ENCODE data around the gene DOK3. TPM values are rescaled to one million over a fixed set of nuclear protein-coding genes. Genes with fewer than 3 reads are reported as not detected.

The DOK3 gene
- total RNA-seq: 1 to 10 TPM; 3.3 to 5.7 TPM

GRCh38 chr5:177509381-177509951 lies at the start of gene DOK3:
DOK3 (minus strand) TSS chr5:177509826; CDS start chr5:177509540, 286 bp downstream.
- ATAC-seq (no peak), DNase-seq (no peak)
- H3K4me1 Mint-ChIP-seq: peaks cover 2% of the 10 kb centered on the region
- no peaks in the 10 kb centered on the region for H3K9me3 Mint-ChIP-seq (ENCODE audit: low read depth)
- H3K27me3 Mint-ChIP-seq: no peaks in the 10 kb centered on the region
- peaks cover 12% of the 10 kb centered on the region for H3K36me3 Mint-ChIP-seq
- H3K27ac Mint-ChIP-seq: peak within 1 kb of the TSS; percentile 38
- no peak within 1 kb of the TSS for H3K4me3 Mint-ChIP-seq
- CTCF ChIA-PET: interaction anchor here (1.2 to 3.7 kb wide), 4 partner anchors 8 to 119 kb away, joined by 3 to 20 read pairs (median 4); no protein-coding TSS in a partner anchor

GRCh38 chr5:177557796-177558195 lies 48.2 kb upstream of the DOK3 start:
- Mint-ChIP-seq H3K36me3 (no peaks in the 10 kb centered on the region), H3K27me3 (no peaks in the 10 kb centered on the region), H3K4me3 (no peak overlapping the region), H3K9me3 (ENCODE audit: low read depth) (no peaks in the 10 kb centered on the region), H3K27ac (no peak overlapping the region), H3K4me1 (peaks cover 34% of the 10 kb centered on the region)
- ATAC-seq (no peak), DNase-seq (no peak)
- CTCF ChIA-PET: interaction anchor here (1.3 kb wide), 1 partner anchor 34 kb away, joined by 3 read pairs; the partner anchor contains the start of gene TMED9

GRCh38 chr5:177557041-177557647 lies 47.5 kb upstream of the DOK3 start:
- Mint-ChIP-seq H3K4me1 (peaks cover 38% of the 10 kb centered on the region), H3K36me3 (peaks cover 2% of the 10 kb centered on the region), H3K4me3 (no peak overlapping the region), H3K27ac (no peak overlapping the region), H3K27me3 (no peaks in the 10 kb centered on the region), H3K9me3 (ENCODE audit: low read depth) (no peaks in the 10 kb centered on the region)
- CTCF ChIA-PET: interaction anchor here (1.1 to 1.3 kb wide), 2 partner anchors 8 to 35 kb away, joined by 3 read pairs; partner anchors contain the start of gene TMED9
- DNase-seq (peak; percentile 62), ATAC-seq (no peak)

GRCh38 chr5:177555665-177556064 lies 46.0 kb upstream of the DOK3 start:
- H3K27ac Mint-ChIP-seq: no peak overlapping the region
- H3K4me3 Mint-ChIP-seq: no peak overlapping the region
- DNase-seq (no peak), ATAC-seq (no peak)
- no peaks in the 10 kb centered on the region for H3K27me3 Mint-ChIP-seq
- no peaks in the 10 kb centered on the region for H3K9me3 Mint-ChIP-seq (ENCODE audit: low read depth)
- peaks cover 5% of the 10 kb centered on the region for H3K36me3 Mint-ChIP-seq
- H3K4me1 Mint-ChIP-seq: peaks cover 41% of the 10 kb centered on the region
- CTCF ChIA-PET: interaction anchor here (0.7 kb wide), 1 partner anchor 567 kb away, joined by 3 read pairs; no protein-coding TSS in a partner anchor

- ATAC-seq: no peak
- Mint-ChIP-seq H3K27ac (no peak overlapping the region), H3K27me3 (no peaks in the 10 kb centered on the region), H3K9me3 (ENCODE audit: low read depth) (no peaks in the 10 kb centered on the region), H3K4me3 (peak overlapping the region; percentile 79), H3K36me3 (peaks cover 6% of the 10 kb centered on the region), H3K4me1 (peaks cover 41% of the 10 kb centered on the region)
- DNase-seq: no peak
- CTCF ChIA-PET: no interaction called here
Measured at GRCh38 chr5:177555228-177555627, 45.6 kb upstream of the DOK3 start.

GRCh38 chr5:177554474-177555111 lies 45.0 kb upstream of the DOK3 start, which contains the start of gene FAM193B:
FAM193B (minus strand) TSS chr5:177554563; CDS start chr5:177554458, 105 bp downstream.
- peak within 1 kb of the TSS; percentile 79 for H3K4me3 Mint-ChIP-seq

GRCh38 chr5:177553671-177554429 lies 44.2 kb upstream of the DOK3 start:
- Mint-ChIP-seq H3K27ac (peak overlapping the region; percentile 24), H3K4me3 (peak overlapping the region; percentile 79), H3K36me3 (peaks cover 8% of the 10 kb centered on the region), H3K9me3 (ENCODE audit: low read depth) (no peaks in the 10 kb centered on the region), H3K4me1 (peaks cover 41% of the 10 kb centered on the region), H3K27me3 (no peaks in the 10 kb centered on the region)
- ATAC-seq: peak; percentile 59
- peak; percentile 61 for DNase-seq
- CTCF ChIA-PET: interaction anchor here (1.0 kb wide), 1 partner anchor 52 kb away, joined by 5 read pairs; no protein-coding TSS in a partner anchor

More at GRCh38 chr5:177554474-177555111, 45.0 kb upstream of the DOK3 start, which contains the start of gene FAM193B:
- peaks cover 41% of the 10 kb centered on the region for H3K4me1 Mint-ChIP-seq
- no peaks in the 10 kb centered on the region for H3K9me3 Mint-ChIP-seq (ENCODE audit: low read depth)
- peak within 1 kb of the TSS; percentile 77 for H3K27ac Mint-ChIP-seq
- no peaks in the 10 kb centered on the region for H3K27me3 Mint-ChIP-seq
- ATAC-seq (peak; percentile 98), DNase-seq (peak; percentile 97)
- peaks cover 8% of the 10 kb centered on the region for H3K36me3 Mint-ChIP-seq
- CTCF ChIA-PET: interaction anchor here (1.0 kb wide), 1 partner anchor 53 kb away, joined by 5 read pairs; no protein-coding TSS in a partner anchor

- H3K27ac Mint-ChIP-seq: peak overlapping the region; percentile 41
- CTCF ChIA-PET: interaction anchor here (0.9 kb wide), 1 partner anchor 24 kb away, joined by 3 read pairs; no protein-coding TSS in a partner anchor
- DNase-seq (no peak), ATAC-seq (no peak)
- no peaks in the 10 kb centered on the region for H3K27me3 Mint-ChIP-seq
- no peaks in the 10 kb centered on the region for H3K9me3 Mint-ChIP-seq (ENCODE audit: low read depth)
- peaks cover 41% of the 10 kb centered on the region for H3K4me1 Mint-ChIP-seq
- H3K36me3 Mint-ChIP-seq: peaks cover 8% of the 10 kb centered on the region
- H3K4me3 Mint-ChIP-seq: peak overlapping the region; percentile 79
Measured at GRCh38 chr5:177552839-177553455, 43.3 kb upstream of the DOK3 start.

- H3K9me3 Mint-ChIP-seq (ENCODE audit: low read depth): no peaks in the 10 kb centered on the region
- H3K27me3 Mint-ChIP-seq: no peaks in the 10 kb centered on the region
- H3K4me1 Mint-ChIP-seq: peaks cover 23% of the 10 kb centered on the region
- CTCF ChIA-PET: no interaction called here
- H3K36me3 Mint-ChIP-seq: peaks cover 16% of the 10 kb centered on the region
- no peak overlapping the region for H3K4me3 Mint-ChIP-seq
- DNase-seq (no peak), ATAC-seq (no peak)
- no peak overlapping the region for H3K27ac Mint-ChIP-seq
Measured at GRCh38 chr5:177550122-177550521, 40.5 kb upstream of the DOK3 start.

GRCh38 chr5:177548495-177548894 lies 38.9 kb upstream of the DOK3 start:
- CTCF ChIA-PET: interaction anchor here (1.1 kb wide), 1 partner anchor 8 kb away, joined by 3 read pairs; no protein-coding TSS in a partner anchor

GRCh38 chr5:177547736-177548135 lies 38.1 kb upstream of the DOK3 start:
- no peaks in the 10 kb centered on the region for H3K27me3 Mint-ChIP-seq
- H3K4me1 Mint-ChIP-seq: peaks cover 6% of the 10 kb centered on the region
- H3K36me3 Mint-ChIP-seq: peaks cover 20% of the 10 kb centered on the region
- ATAC-seq (no peak), DNase-seq (no peak)
- no peaks in the 10 kb centered on the region for H3K9me3 Mint-ChIP-seq (ENCODE audit: low read depth)
- CTCF ChIA-PET: no interaction called here
- no peak overlapping the region for H3K27ac Mint-ChIP-seq
- no peak overlapping the region for H3K4me3 Mint-ChIP-seq

More at GRCh38 chr5:177548495-177548894, 38.9 kb upstream of the DOK3 start:
- Mint-ChIP-seq H3K36me3 (peaks cover 20% of the 10 kb centered on the region), H3K9me3 (ENCODE audit: low read depth) (no peaks in the 10 kb centered on the region), H3K4me3 (no peak overlapping the region), H3K4me1 (peaks cover 14% of the 10 kb centered on the region), H3K27ac (no peak overlapping the region), H3K27me3 (no peaks in the 10 kb centered on the region)
- DNase-seq (no peak), ATAC-seq (no peak)

GRCh38 chr5:177546258-177546741 lies 36.7 kb upstream of the DOK3 start:
- Mint-ChIP-seq H3K4me3 (no peak overlapping the region), H3K9me3 (ENCODE audit: low read depth) (no peaks in the 10 kb centered on the region), H3K36me3 (peaks cover 20% of the 10 kb centered on the region), H3K27me3 (no peaks in the 10 kb centered on the region), H3K27ac (no peak overlapping the region), H3K4me1 (no peaks in the 10 kb centered on the region)
- ATAC-seq (no peak), DNase-seq (no peak)
- CTCF ChIA-PET: interaction anchor here (0.8 kb wide), 1 partner anchor 17 kb away, joined by 3 read pairs; no protein-coding TSS in a partner anchor

Measured in activated CD8-positive, alpha-beta memory T cell treated with anti-CD3 and anti-CD28 coated beads, Interleukin-2, amount 10 ng/mL, durations not matched to agents 7 days and 5 days (primary cell).